Osteocyte (in vitro differentiated cells): ENCODE measurements around the gene ZNF263. TPM values are rescaled to one million over a fixed set of nuclear protein-coding genes. Genes with fewer than 3 reads are reported as not detected.

Experiments used
- DNase-seq: peaks from one replicate; pipeline ENCODE4 v3.0.0; 2021; ENCODE audit warnings: mixed read lengths; ENCODE audit not compliant: unreplicated experiment; ENCODE audit errors: extremely low spot score
- H3K27ac Mint-ChIP-seq: one replicate; pipeline ENCODE4 v1.8.0; 2021; ENCODE audit warnings: mild to moderate bottlenecking, mixed read lengths; ENCODE audit not compliant: unreplicated experiment
- H3K27me3 Mint-ChIP-seq: one replicate; pipeline ENCODE4 v1.8.0; 2021; ENCODE audit warnings: mixed read lengths; ENCODE audit not compliant: unreplicated experiment
- H3K36me3 Mint-ChIP-seq: one replicate; pipeline ENCODE4 v1.8.0; 2021; ENCODE audit warnings: mixed read lengths; ENCODE audit not compliant: unreplicated experiment
- H3K4me1 Mint-ChIP-seq: one replicate; pipeline ENCODE4 v1.8.0; 2021; ENCODE audit warnings: mixed read lengths; ENCODE audit not compliant: unreplicated experiment
- H3K4me3 Mint-ChIP-seq: one replicate; pipeline ENCODE4 v1.8.0; 2021; ENCODE audit warnings: mild to moderate bottlenecking, moderate library complexity, mixed read lengths; ENCODE audit not compliant: unreplicated experiment
- H3K9me3 Mint-ChIP-seq: one replicate; pipeline ENCODE4 v1.8.0; 2021; ENCODE audit warnings: mixed read lengths; ENCODE audit not compliant: unreplicated experiment
- CTCF ChIP-seq: fragments of 200-600 bp; sonication (generic); IDR thresholded peaks from 2 replicates; pipeline ENCODE4 v1.5.0; 2021; ENCODE audit warnings: antibody characterized with exemption, mild to moderate bottlenecking, moderate library complexity
- total RNA-seq: library from RNA; stranded (reverse); gene quantifications from 2 replicates; pipeline ENCODE4 v1.2.1, GENCODE V29; 2021

The ZNF263 gene
- total RNA-seq, 1 donor from 2014 or later, result 33.2 TPM

- H3K27ac Mint-ChIP-seq, result no peak overlapping the region
- DNase-seq, result no peak
- peaks cover 19% of the 10 kb centered on the region for H3K27me3 Mint-ChIP-seq
- H3K36me3 Mint-ChIP-seq, result no peaks in the 10 kb centered on the region
- TF ChIP-seq CTCF, result no peak
- H3K4me3 Mint-ChIP-seq, result no peak overlapping the region
- no peaks in the 10 kb centered on the region for H3K9me3 Mint-ChIP-seq
- no peaks in the 10 kb centered on the region for H3K4me1 Mint-ChIP-seq
Observed at GRCh38 chr16:3274947-3275346, 8.3 kb upstream of the ZNF263 start.

GRCh38 chr16:3276679-3277078 is 6.6 kb upstream of the ZNF263 start:
- no peaks in the 10 kb centered on the region for H3K36me3 Mint-ChIP-seq
- peaks cover 19% of the 10 kb centered on the region for H3K27me3 Mint-ChIP-seq
- H3K4me3 Mint-ChIP-seq, result no peak overlapping the region
- TF ChIP-seq CTCF, result no peak
- H3K27ac Mint-ChIP-seq, result no peak overlapping the region
- no peak for DNase-seq
- no peaks in the 10 kb centered on the region for H3K4me1 Mint-ChIP-seq
- H3K9me3 Mint-ChIP-seq, result no peaks in the 10 kb centered on the region

DNA sequence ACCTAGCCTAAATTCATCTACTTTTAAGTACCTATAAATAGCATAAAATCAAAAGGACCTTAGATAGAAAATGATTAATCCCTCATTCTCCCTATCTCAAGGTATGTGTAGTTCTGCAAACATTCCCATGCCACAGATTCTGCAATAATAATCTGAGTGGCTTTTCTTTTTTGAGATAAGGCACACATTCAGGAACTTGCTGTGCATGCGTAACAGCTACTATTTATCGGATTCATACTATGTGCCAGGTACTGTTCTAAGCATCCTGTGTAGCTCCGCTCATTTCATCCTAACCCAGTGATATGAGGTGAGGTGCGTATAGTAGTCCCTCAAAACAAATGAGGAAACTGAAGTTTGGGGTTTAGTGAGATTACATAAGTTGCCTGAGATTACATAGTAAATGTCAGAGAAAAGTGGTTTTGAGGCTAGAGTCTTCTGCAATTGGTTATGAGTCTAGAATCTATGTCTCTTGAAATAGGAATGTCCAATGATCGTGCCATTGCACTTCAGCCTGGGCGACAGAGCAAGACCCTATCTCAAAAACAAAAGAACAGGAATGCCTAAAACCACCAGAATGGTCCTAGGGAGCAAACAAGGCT is 2.0 kb upstream of the ZNF263 start:
- Mint-ChIP-seq H3K9me3 (peaks cover 6% of the 10 kb centered on the region), H3K27me3 (peaks cover 10% of the 10 kb centered on the region), H3K4me3 (peak overlapping the region; percentile 94), H3K36me3 (peaks cover 12% of the 10 kb centered on the region), H3K27ac (no peak overlapping the region), H3K4me1 (peaks cover 21% of the 10 kb centered on the region)
- DNase-seq, result no peak
- no peak for TF ChIP-seq CTCF

DNA sequence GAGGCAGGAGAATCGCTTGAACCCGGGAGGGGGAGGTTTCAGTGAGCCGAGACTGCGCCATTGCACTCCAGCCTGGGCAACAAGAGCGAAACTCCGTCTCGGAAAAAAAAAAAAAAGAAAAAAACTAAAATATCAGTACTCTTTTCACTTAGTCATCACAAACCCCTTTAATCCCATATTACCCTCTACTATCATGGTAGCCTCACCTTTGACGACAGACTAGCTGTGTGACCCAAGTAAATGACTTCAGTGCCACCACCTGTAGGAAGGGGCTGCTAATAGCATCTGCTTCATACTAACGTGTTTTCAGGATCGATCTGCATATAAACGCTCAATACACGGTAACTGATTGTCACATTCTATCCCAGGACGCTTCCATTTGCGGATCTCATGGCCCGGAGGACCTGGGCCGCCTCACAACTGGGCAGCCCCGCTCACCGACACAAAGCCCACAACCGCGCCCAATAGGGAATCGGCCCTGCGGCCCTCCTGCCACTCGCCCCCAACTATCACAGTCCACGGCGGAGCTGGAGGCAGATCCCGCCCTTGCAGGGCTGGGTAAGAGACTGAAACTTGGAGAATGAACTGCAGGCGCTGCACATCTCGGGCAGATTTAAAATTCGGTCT is 1.1 kb upstream of the ZNF263 start:
- Mint-ChIP-seq H3K4me1 (peaks cover 21% of the 10 kb centered on the region), H3K27me3 (peaks cover 3% of the 10 kb centered on the region), H3K9me3 (peaks cover 11% of the 10 kb centered on the region), H3K36me3 (peaks cover 20% of the 10 kb centered on the region), H3K27ac (peak overlapping the region; percentile 100), H3K4me3 (peak overlapping the region; percentile 94)
- no peak for TF ChIP-seq CTCF
- no peak for DNase-seq

GRCh38 chr16:3283543-3284447 is 504 bp downstream of the ZNF263 start:
- Mint-ChIP-seq H3K4me1 (peaks cover 21% of the 10 kb centered on the region), H3K27ac (peak overlapping the region; percentile 100), H3K36me3 (peaks cover 31% of the 10 kb centered on the region), H3K27me3 (no peaks in the 10 kb centered on the region), H3K9me3 (peaks cover 16% of the 10 kb centered on the region), H3K4me3 (peak overlapping the region; percentile 94)
- no peak for TF ChIP-seq CTCF
- DNase-seq, result no peak
